Heart right ventricle (tissue), 16 donors: ENCODE measurements around the gene ARID3B. TPM values are rescaled to one million over a fixed set of nuclear protein-coding genes. Genes with fewer than 3 reads are reported as not detected.

ENCODE experiments used
- ATAC-seq, 8 donors: fragments of 200-7000 bp; cut with Tn5 transposase; one replicate each; pipeline ENCODE4 v1.9.1; 2020; ENCODE audit warnings: mild to moderate bottlenecking in 8 of 8, moderate library complexity in 8 of 8, moderate number of reproducible peaks in 1 of 8
- DNase-seq, 2 donors: peaks; one replicate each; pipeline ENCODE4 v3.0.0-alpha.2; 2020
- H3K27ac ChIP-seq, 10 donors: fragments of 200-600 bp; sonication (generic) in 2 of 10; one replicate each; pipeline versions ENCODE4 v1.5.0 to v1.8.0; 2020 to 2022; ENCODE audit warnings: mild to moderate bottlenecking in 3 of 10
- H3K27me3 ChIP-seq, 7 donors: fragments of 200-600 bp; one replicate each; pipeline ENCODE4 v1.8.0; 2021 to 2022; ENCODE audit warnings: mild to moderate bottlenecking in 2 of 7
- H3K36me3 ChIP-seq, 9 donors: fragments of 200-600 bp; sonication (generic) in 1 of 9; one replicate each; pipeline versions ENCODE4 v1.5.0 to v1.8.0; 2020 to 2022; ENCODE audit warnings: mild to moderate bottlenecking in 2 of 9
- H3K4me1 ChIP-seq, 9 donors: fragments of 200-600 bp; sonication (generic) in 1 of 9; one replicate each; pipeline versions ENCODE4 v1.5.0 to v1.8.0; 2020 to 2022; ENCODE audit warnings: mild to moderate bottlenecking in 4 of 9
- H3K4me3 ChIP-seq, 10 donors: fragments of 200-600 bp; sonication (generic) in 2 of 10; one replicate each; pipeline versions ENCODE4 v1.5.0 to v1.8.0; 2020 to 2022; ENCODE audit warnings: mild to moderate bottlenecking in 7 of 10, moderate library complexity in 2 of 10
- H3K9me3 ChIP-seq, 11 donors: fragments of 200-600 bp in 10 of 11; sonication (generic) in 2 of 11; one replicate each; pipeline versions ENCODE4 v1.5.0 to v1.8.0; 2013 to 2022; ENCODE audit warnings: mild to moderate bottlenecking in 2 of 11, control low read depth in 1 of 11, moderate library complexity in 1 of 11
- CTCF ChIP-seq, 9 donors: fragments of 200-600 bp; sonication (generic) in 2 of 9; IDR thresholded peaks; one replicate each; pipeline versions ENCODE4 v1.5.0 to v1.8.0; 2021 to 2022; ENCODE audit warnings: antibody characterized with exemption in 9 of 9, mild to moderate bottlenecking in 5 of 9, moderate library complexity in 1 of 9
- WGBS, 2 donors: extraction: QIAGEN DNeasy Blood & Tissue Kit; methylation state at CpG; one replicate each; pipeline ENCODE4 v1.1.7; 2013; ENCODE audit warnings: inconsistent platforms in 1 of 2; 5-methylcytosine and 5-hydroxymethylcytosine counted together
- intact Hi-C, 10 donors: fragments of 100-400 bp; cut with DNase I; formaldehyde crosslinking; loops; one replicate each; pipeline versions ENCODE4 v1.11.1 to v1.14.2; 2022
- polyA plus RNA-seq, 2 donors: library from polyadenylated mRNA; stranded (reverse); fragments of 200-250 nt; gene quantifications; one replicate each; pipeline ENCODE4 v1.2.3, GENCODE V29; 2013
- total RNA-seq, 10 donors: library from RNA; stranded (reverse); fragmentation: NEBNext Ultra II Directional in 3 of 10; extraction: Animal tissue kit (Norgen Biotek cat#: 25700) in 3 of 10; gene quantifications; one replicate each; pipeline versions ENCODE4 v1.2.1 to v1.2.4, GENCODE V29; 2021 to 2023
- donor health status: Arrhythmogenic right ventricular cardiomyopathy.
- donor health status: ischemic (EF 13 %, LVEDD 7.1; RV severe dilation, severe dysfunction).
- donor health status: healthy with polysubstance abuse.
- donor health status: DM: no; HTN: yes; CAD: no.
- donor health status: DM: no; HTN: no; CAD: no.
- donor health status: ischemic (EF 25% LVEDD 6.9; RV normal size, moderate dysfunction).
- donor health status: ischemic (EF 25% LVEDD 5.7; RV mildly dilated, moderate dysfunction).
- donor health status: healthy.
- donor health status: DM: yes; HTN: yes; CAD: no.
- donor health status: Ischemic cardiomyopathy.
- donor health status: ischemic (EF 35%, LVEDD 5.7; RV mildly dilated, moderate dysfunction).
- donor health status: nonischemic (EF 11% LVEDD 7.7; RV severe dilation, severe dysfunction).
- donor health status: DM: yes; HTN: yes; CAD: no.
- donor health status: PGD.
- donor health status: ischemic (EF 29% LVEDD 5.4; RV normal size, mild dysfunction).
- donor health status: nonischemic (EF 23%, LVEDD 6.1; RV moderate dilation, normal function).

ARID3B gene
- total and polyA plus RNA-seq, 12 donors, result 1.2 to 3.7 (median 2.4) TPM

DNA sequence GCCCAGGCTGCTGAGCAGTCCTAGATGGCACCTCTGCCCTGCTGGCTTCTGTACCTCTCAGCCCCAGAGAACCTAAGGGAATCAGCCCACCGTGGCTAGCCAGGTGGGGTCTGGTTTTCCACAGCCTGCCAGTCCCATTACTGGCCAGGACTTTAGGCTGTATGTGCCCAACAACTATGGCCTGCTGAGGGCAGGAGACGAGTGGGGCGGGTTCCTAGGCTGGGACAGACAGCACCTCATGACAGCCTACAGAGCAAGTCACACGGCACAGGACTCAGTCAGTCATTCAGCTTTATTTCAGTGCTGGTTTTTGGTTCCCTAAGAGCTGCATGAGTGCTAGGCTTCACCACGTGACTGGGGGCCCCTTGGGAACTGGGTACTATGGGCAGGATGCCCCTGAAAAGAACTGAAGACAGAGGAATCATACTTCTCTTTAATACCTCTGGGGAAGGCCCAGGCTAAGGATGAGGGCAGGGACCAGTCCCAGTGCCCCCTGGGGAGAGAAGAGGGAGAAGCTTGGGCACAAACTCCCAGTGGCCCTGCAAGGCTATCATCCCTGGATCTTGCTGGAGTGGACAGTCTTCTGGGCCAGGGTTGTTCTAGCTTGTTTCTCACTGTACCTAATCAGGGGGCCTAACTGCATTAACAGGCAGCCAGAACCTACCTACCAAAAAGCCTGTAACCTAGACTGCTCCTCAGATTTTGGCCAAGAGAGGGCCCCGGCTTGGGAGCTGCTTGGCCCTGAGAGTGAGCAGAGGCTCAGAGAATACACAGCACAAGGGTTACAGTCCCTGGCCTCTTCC, 89.5 kb downstream of the ARID3B start:
- Histone ChIP-seq H3K4me1 (peaks cover 0 to 19% (median 4%) of the 10 kb centered on the region in 9 donors), H3K36me3 (peaks cover 5 to 100% (median 75%) of the 10 kb centered on the region in 9 donors), H3K4me3 (no peak overlapping the region), H3K9me3 (no peaks in the 10 kb centered on the region), H3K27ac (peak overlapping the region in 1 of 10 donors; percentile 1), H3K27me3 (no peaks in the 10 kb centered on the region)
- ATAC-seq (no peak), DNase-seq (no peak)
- intact Hi-C loops, result loop anchor here (5.0 to 10.0 kb wide), 5 partner anchors 246 to 324 kb away; partner anchors contain the start of gene RPP25 (in 6 of the 10)
- 76 to 77% methylated on average over 6 of the region's 6 CpGs for WGBS, 2 donors
- TF ChIP-seq CTCF (IDR thresholded peaks at IDR 0.05), result no peak

DNA sequence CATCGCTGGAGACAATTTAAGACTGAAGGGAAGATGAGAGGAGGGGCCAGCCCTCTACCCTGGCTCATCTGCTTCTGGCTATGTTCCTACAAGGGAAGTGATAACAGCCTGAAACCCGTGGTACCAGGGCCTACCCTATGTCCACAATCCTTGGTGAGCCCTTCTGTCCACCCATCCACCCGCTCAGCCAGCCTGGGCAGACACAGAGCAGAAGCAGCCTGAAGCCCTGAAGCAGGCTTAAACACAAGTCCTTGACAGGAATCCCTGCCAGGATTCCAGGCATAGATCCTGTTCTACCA, 90.0 kb downstream of the ARID3B start:
- no peaks in the 10 kb centered on the region for H3K9me3 ChIP-seq
- no peak overlapping the region for H3K27ac ChIP-seq
- 63 to 70% methylated on average over 3 of the region's 3 CpGs for WGBS, 2 donors
- no peak overlapping the region for H3K4me3 ChIP-seq
- H3K27me3 ChIP-seq, result no peaks in the 10 kb centered on the region
- TF ChIP-seq CTCF (IDR thresholded peaks at IDR 0.05), result no peak
- H3K36me3 ChIP-seq, result peaks cover 5 to 100% (median 79%) of the 10 kb centered on the region in 9 donors
- DNase-seq (no peak), ATAC-seq (no peak)
- intact Hi-C loops, result loop anchor here (5.0 to 10.0 kb wide), 5 partner anchors 246 to 324 kb away; partner anchors contain the start of gene RPP25 (in 6 of the 10)
- H3K4me1 ChIP-seq, result peaks cover 0 to 21% (median 4%) of the 10 kb centered on the region in 9 donors

DNA sequence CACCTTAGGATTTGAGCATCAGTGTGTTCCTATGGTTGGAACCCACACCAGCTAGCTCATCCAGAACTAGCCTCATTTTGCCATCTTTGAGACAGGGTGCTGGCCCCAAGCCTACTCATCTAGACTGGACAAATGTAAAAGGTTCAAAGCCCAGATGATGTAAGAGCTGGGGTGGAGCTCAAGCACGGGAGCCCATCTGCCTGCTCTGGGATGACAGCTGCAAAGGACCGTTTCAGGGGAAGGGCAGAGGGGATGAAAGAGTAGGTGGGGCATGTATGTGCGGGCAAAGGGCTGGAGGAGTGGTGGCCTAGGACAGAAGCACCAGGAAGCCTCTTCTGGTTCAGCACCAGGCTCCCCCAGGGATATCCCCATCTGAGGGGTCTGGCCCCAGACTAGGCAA, 90.4 kb downstream of the ARID3B start:
- DNase-seq, result no peak
- intact Hi-C loops, result loop anchor here (5.0 to 10.0 kb wide), 5 partner anchors 247 to 323 kb away; partner anchors contain the start of gene RPP25 (in 6 of the 10)
- H3K27ac ChIP-seq, result no peak overlapping the region

More for the DNA sequence above, 90.4 kb downstream of the ARID3B start:
- Histone ChIP-seq H3K4me1 (peaks cover 0 to 21% (median 4%) of the 10 kb centered on the region in 9 donors), H3K4me3 (no peak overlapping the region), H3K27me3 (no peaks in the 10 kb centered on the region), H3K9me3 (no peaks in the 10 kb centered on the region), H3K36me3 (peaks cover 5 to 100% (median 79%) of the 10 kb centered on the region in 9 donors)
- WGBS, 2 donors, result 58 to 64% methylated on average over 3 of the region's 3 CpGs
- ATAC-seq, result no peak
- no peak for TF ChIP-seq CTCF (IDR thresholded peaks at IDR 0.05)
